Osteoblast (primary cell): ENCODE measurements around the gene PDZRN3. TPM values are rescaled to one million over a fixed set of nuclear protein-coding genes. Genes with fewer than 3 reads are reported as not detected.

Experiments
- DNase-seq: peaks from one replicate; pipeline ENCODE4 v3.0.0; 2011; ENCODE audit warnings: low spot score, mixed read lengths; ENCODE audit not compliant: insufficient read length; ENCODE audit errors: missing footprints
- H2AFZ ChIP-seq: 2 replicates; pipeline ENCODE4 v1.6.0; 2011; ENCODE audit warnings: mild to moderate bottlenecking, low read length
- H3K27ac ChIP-seq: 2 replicates; pipeline ENCODE4 v1.5.1; 2011; ENCODE audit warnings: mild to moderate bottlenecking, low read depth, low read length, moderate library complexity
- H3K27me3 ChIP-seq: 2 replicates; pipeline ENCODE4 v1.6.0; 2012; ENCODE audit warnings: mild to moderate bottlenecking, control low read depth, inconsistent platforms, low read length, moderate library complexity; ENCODE audit not compliant: insufficient read depth
- H3K36me3 ChIP-seq: 2 replicates; pipeline ENCODE4 v1.5.1; 2011; ENCODE audit warnings: mild to moderate bottlenecking, low read length, control low read depth, moderate library complexity; ENCODE audit not compliant: insufficient read depth
- H3K4me1 ChIP-seq: 2 replicates; pipeline ENCODE4 v1.5.1; 2011; ENCODE audit warnings: mild to moderate bottlenecking, low read length, control low read depth, moderate library complexity; ENCODE audit not compliant: insufficient read depth
- H3K4me2 ChIP-seq: 2 replicates; pipeline ENCODE4 v1.6.0; 2011; ENCODE audit warnings: mild to moderate bottlenecking, low read length; ENCODE audit not compliant: insufficient read depth
- H3K4me3 ChIP-seq: fragments of 200-600 bp; sonication (generic); 3 replicates; pipeline ENCODE4 v1.5.1; 2012; ENCODE audit warnings: mild to moderate bottlenecking, low read length, inconsistent platforms; ENCODE audit not compliant: insufficient read depth
- H3K79me2 ChIP-seq: 2 replicates; pipeline ENCODE4 v1.6.0; 2012; ENCODE audit warnings: mild to moderate bottlenecking, low read length, control low read depth, inconsistent platforms; ENCODE audit not compliant: insufficient read depth
- H3K9me3 ChIP-seq: 2 replicates; pipeline ENCODE4 v1.5.1; 2011; ENCODE audit warnings: low read depth, low read length, control low read depth
- H4K20me1 ChIP-seq: 2 replicates; pipeline ENCODE4 v1.6.0; 2012; ENCODE audit warnings: mild to moderate bottlenecking, low read length, control low read depth; ENCODE audit not compliant: insufficient read depth
- CTCF ChIP-seq: IDR thresholded peaks from 2 replicates; pipeline ENCODE4 v1.5.1; 2011; ENCODE audit warnings: mild to moderate bottlenecking, low read depth, low read length, moderate library complexity; ENCODE audit errors: extremely low read depth
- total RNA-seq: library from RNA; depleted of rRNA; stranded (reverse); fragments of >200 nt; gene quantifications from 2 replicates; pipeline ENCODE4 v1.2.3, GENCODE V29; 2012

The PDZRN3 gene
- total RNA-seq, 1 donor: 26.4 TPM

GRCh38 chr3:73432023-73432705 lies 192.6 kb downstream of the PDZRN3 start:
- Histone ChIP-seq H3K4me3 (no peak overlapping the region), H3K27me3 (no peaks in the 10 kb centered on the region), H3K4me2 (peak overlapping the region; percentile 49), H3K9me3 (no peaks in the 10 kb centered on the region), H2AFZ (peak overlapping the region; percentile 31), H3K79me2 (no peaks in the 10 kb centered on the region), H3K27ac (no peak overlapping the region), H3K36me3 (no peaks in the 10 kb centered on the region), H3K4me1 (peaks cover 8% of the 10 kb centered on the region), H4K20me1 (peaks cover 55% of the 10 kb centered on the region)
- no peak for DNase-seq
- peak; percentile 76 for TF ChIP-seq CTCF

- DNase-seq: no peak
- no peak overlapping the region for H3K4me2 ChIP-seq
- no peaks in the 10 kb centered on the region for H3K9me3 ChIP-seq
- no peaks in the 10 kb centered on the region for H3K36me3 ChIP-seq
- no peak overlapping the region for H3K27ac ChIP-seq
- H2AFZ ChIP-seq: no peak overlapping the region
- peaks cover 8% of the 10 kb centered on the region for H3K4me1 ChIP-seq
- no peak for TF ChIP-seq CTCF
- H3K79me2 ChIP-seq: peaks cover 2% of the 10 kb centered on the region
- H4K20me1 ChIP-seq: peaks cover 57% of the 10 kb centered on the region
- H3K4me3 ChIP-seq: no peak overlapping the region
- H3K27me3 ChIP-seq: no peaks in the 10 kb centered on the region
Measured at GRCh38 chr3:73431183-73431900, 193.4 kb downstream of the PDZRN3 start.

GRCh38 chr3:73427048-73427706 lies 197.6 kb downstream of the PDZRN3 start:
- Histone ChIP-seq H3K27ac (no peak overlapping the region), H4K20me1 (peaks cover 33% of the 10 kb centered on the region), H2AFZ (no peak overlapping the region), H3K79me2 (peaks cover 2% of the 10 kb centered on the region), H3K4me1 (no peaks in the 10 kb centered on the region), H3K27me3 (no peaks in the 10 kb centered on the region), H3K9me3 (no peaks in the 10 kb centered on the region), H3K36me3 (no peaks in the 10 kb centered on the region), H3K4me3 (no peak overlapping the region), H3K4me2 (no peak overlapping the region)
- TF ChIP-seq CTCF: no peak
- no peak for DNase-seq

- no peak for TF ChIP-seq CTCF
- Histone ChIP-seq H4K20me1 (peaks cover 28% of the 10 kb centered on the region), H3K4me3 (no peak overlapping the region), H2AFZ (no peak overlapping the region), H3K79me2 (peaks cover 2% of the 10 kb centered on the region), H3K4me2 (no peak overlapping the region), H3K27me3 (no peaks in the 10 kb centered on the region), H3K27ac (no peak overlapping the region), H3K9me3 (no peaks in the 10 kb centered on the region), H3K36me3 (no peaks in the 10 kb centered on the region), H3K4me1 (no peaks in the 10 kb centered on the region)
- DNase-seq: no peak
Measured at GRCh38 chr3:73426606-73427005, 198.1 kb downstream of the PDZRN3 start.
